ENCODE results near the gene SH3PXD2A. TPM values are rescaled to one million over a fixed set of nuclear protein-coding genes. Genes with fewer than 3 reads are reported as not detected.
A peak's percentile ranks its signal among the peaks of the same experiment; 100 is the strongest.

The SH3PXD2A gene
- total RNA-seq, 1 donor from 2014 or later = 2.3 TPM

DNA sequence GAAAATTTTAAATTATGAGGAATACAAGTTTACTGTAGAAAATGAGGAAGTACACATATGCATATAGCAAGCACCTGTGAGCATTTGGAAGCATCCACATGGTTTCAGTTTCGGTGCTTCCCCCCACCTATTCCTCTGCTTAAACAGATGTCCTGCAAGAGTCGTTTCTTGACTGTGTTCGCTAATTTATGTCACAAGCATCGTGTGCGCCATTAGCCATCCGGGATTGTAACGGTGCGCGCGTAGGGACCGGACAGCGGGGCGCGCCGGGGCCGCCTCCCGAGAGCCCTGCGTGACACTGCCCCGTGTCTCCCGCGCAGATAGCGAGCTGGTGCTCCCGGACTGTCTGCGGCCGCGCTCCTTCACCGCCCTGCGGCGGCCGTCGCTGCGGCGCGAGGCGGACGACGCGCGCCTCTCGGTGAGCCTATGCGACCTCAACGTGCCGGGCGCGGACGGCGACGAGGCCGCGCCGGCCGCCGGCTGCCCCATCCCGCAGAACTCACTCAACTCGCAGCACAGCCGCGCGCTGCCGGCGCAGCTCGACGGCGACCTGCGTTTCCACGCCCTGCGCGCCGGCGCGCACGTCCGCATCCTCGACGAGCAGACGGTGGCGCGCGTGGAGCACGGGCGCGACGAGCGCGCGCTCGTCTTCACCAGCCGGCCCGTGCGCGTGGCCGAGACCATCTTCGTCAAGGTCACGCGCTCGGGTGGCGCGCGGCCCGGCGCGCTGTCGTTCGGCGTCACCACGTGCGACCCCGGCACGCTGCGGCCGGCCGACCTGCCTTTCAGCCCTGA is 271.0 kb downstream of the SH3PXD2A start:
- H3K79me2 ChIP-seq (ENCODE audit: low read depth) = no peaks in the 10 kb centered on the region
- H3K4me3 ChIP-seq = no peak overlapping the region
- H3K4me1 ChIP-seq = peaks cover 8% of the 10 kb centered on the region
- peaks cover 13% of the 10 kb centered on the region for H3K36me3 Mint-ChIP-seq
- H3K9me3 Mint-ChIP-seq = no peaks in the 10 kb centered on the region
- TF ChIP-seq EZH2 (IDR thresholded peaks at IDR 0.05) (no peak), EZH2phosphoT487 (IDR thresholded peaks at IDR 0.05) (no peak), CTCF (IDR thresholded peaks at IDR 0.05) (no peak)
- H3K27ac Mint-ChIP-seq = no peak overlapping the region
- no peaks in the 10 kb centered on the region for H4K20me1 ChIP-seq (ENCODE audit: low read depth)
- H3K4me3 Mint-ChIP-seq = no peak overlapping the region
- no peak overlapping the region for H3K4me2 ChIP-seq
- DNase-seq (ENCODE audit: low spot score) = no peak
- no peaks in the 10 kb centered on the region for H3K36me3 ChIP-seq
- no peaks in the 10 kb centered on the region for H3K9me3 ChIP-seq (ENCODE audit: low read depth)
- peaks cover 4% of the 10 kb centered on the region for H3K27me3 Mint-ChIP-seq (ENCODE audit: insufficient read depth, low read depth)
- no peak overlapping the region for H2AFZ ChIP-seq (replicated peaks)
- H3F3A ChIP-seq (ENCODE audit: low read depth) = no peaks in the 10 kb centered on the region
- H3K27ac ChIP-seq = no peak overlapping the region
- no peak overlapping the region for H3K9ac ChIP-seq
- H3K4me1 Mint-ChIP-seq = peaks cover 23% of the 10 kb centered on the region
- H3K27me3 ChIP-seq = no peaks in the 10 kb centered on the region

- Histone ChIP-seq H3K4me1 (peaks cover 8% of the 10 kb centered on the region), H3K4me2 (no peak overlapping the region), H3K36me3 (no peaks in the 10 kb centered on the region), H4K20me1 (ENCODE audit: low read depth) (no peaks in the 10 kb centered on the region), H2AFZ (replicated peaks) (no peak overlapping the region), H3K9ac (no peak overlapping the region), H3K79me2 (ENCODE audit: low read depth) (no peaks in the 10 kb centered on the region), H3F3A (ENCODE audit: low read depth) (no peaks in the 10 kb centered on the region), H3K27ac (no peak overlapping the region), H3K4me3 (no peak overlapping the region), H3K9me3 (ENCODE audit: low read depth) (no peaks in the 10 kb centered on the region), H3K27me3 (no peaks in the 10 kb centered on the region)
- no peaks in the 10 kb centered on the region for H3K9me3 Mint-ChIP-seq
- H3K27ac Mint-ChIP-seq = no peak overlapping the region
- no peak for DNase-seq (ENCODE audit: low spot score)
- peaks cover 23% of the 10 kb centered on the region for H3K4me1 Mint-ChIP-seq
- H3K4me3 Mint-ChIP-seq = no peak overlapping the region
- TF ChIP-seq EZH2phosphoT487 (IDR thresholded peaks at IDR 0.05) (no peak), CTCF (IDR thresholded peaks at IDR 0.05) (no peak), EZH2 (IDR thresholded peaks at IDR 0.05) (no peak)
- peaks cover 4% of the 10 kb centered on the region for H3K27me3 Mint-ChIP-seq (ENCODE audit: insufficient read depth, low read depth)
- peaks cover 13% of the 10 kb centered on the region for H3K36me3 Mint-ChIP-seq
Observed at GRCh38 chr10:103583871-103584215, 271.5 kb downstream of the SH3PXD2A start.

DNA sequence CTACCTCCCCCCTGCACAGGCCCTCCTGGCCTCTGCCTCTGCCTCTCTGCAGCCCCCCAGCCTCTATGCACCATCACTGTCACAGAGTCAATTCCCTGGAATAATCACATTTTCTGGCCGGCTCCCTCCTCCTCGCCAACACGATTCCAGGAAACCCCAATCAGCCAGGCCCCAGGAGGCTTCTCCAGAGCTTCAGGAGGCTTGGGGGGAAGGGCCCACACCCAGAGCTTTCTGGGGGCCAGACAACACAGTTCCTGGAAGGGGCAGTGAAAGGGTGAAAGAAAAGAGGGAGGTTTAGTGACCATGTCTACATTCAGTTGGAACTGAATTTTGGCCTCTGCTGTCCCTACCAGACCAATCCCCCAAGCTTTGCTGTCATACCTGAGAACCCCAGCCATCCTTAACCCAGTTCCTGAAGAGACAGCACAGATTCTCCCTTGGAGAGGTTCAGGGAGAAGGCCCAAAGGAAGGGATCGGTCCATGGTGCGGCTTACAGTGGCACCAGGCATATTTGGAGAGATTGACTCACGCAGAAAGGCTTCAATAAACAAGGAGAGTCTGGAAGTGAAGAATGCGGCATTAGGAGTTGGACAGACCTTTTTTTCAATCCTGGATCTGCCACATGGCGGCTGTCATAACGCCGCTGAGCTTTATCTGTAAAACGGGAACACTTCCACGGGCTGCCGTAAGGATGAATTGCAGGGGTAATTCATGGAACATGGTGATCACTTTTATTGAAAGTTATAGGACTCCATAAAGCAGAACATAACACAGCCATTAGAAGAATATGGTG is 272.8 kb downstream of the SH3PXD2A start:
- Histone ChIP-seq H3K79me2 (ENCODE audit: low read depth) (no peaks in the 10 kb centered on the region), H3K27me3 (no peaks in the 10 kb centered on the region), H3K9ac (no peak overlapping the region), H3K4me2 (peak overlapping the region; percentile 21), H4K20me1 (ENCODE audit: low read depth) (no peaks in the 10 kb centered on the region), H3K4me1 (peaks cover 8% of the 10 kb centered on the region), H3K9me3 (ENCODE audit: low read depth) (no peaks in the 10 kb centered on the region), H3K27ac (no peak overlapping the region), H2AFZ (replicated peaks) (no peak overlapping the region), H3K4me3 (no peak overlapping the region), H3K36me3 (no peaks in the 10 kb centered on the region), H3F3A (ENCODE audit: low read depth) (no peaks in the 10 kb centered on the region)
- DNase-seq (ENCODE audit: low spot score) = no peak
- Mint-ChIP-seq H3K9me3 (no peaks in the 10 kb centered on the region), H3K27ac (no peak overlapping the region), H3K4me3 (no peak overlapping the region), H3K27me3 (ENCODE audit: insufficient read depth, low read depth) (peaks cover 6% of the 10 kb centered on the region), H3K36me3 (peaks cover 7% of the 10 kb centered on the region), H3K4me1 (peaks cover 23% of the 10 kb centered on the region)
- no peak for TF ChIP-seq EZH2phosphoT487 (IDR thresholded peaks at IDR 0.05)
- no peak for TF ChIP-seq CTCF (IDR thresholded peaks at IDR 0.05)
- TF ChIP-seq EZH2 (IDR thresholded peaks at IDR 0.05) = no peak

All from neural progenitor cell (in vitro differentiated cells).